ENCODE measurements around the gene TENM4.

TENM4 gene

GRCh38 chr11:79392161-79392560 lies 48.7 kb downstream of the TENM4 start:
- no peak for DNase-seq (ENCODE audit: low read depth in 1 of 2, low spot score in 1 of 2)

GRCh38 chr11:79390923-79391322 lies 49.9 kb downstream of the TENM4 start:
- no peak for DNase-seq (ENCODE audit: low read depth in 1 of 2, low spot score in 1 of 2)

GRCh38 chr11:79390477-79390876 lies 50.4 kb downstream of the TENM4 start:
- DNase-seq (ENCODE audit: low read depth in 1 of 2, low spot score in 1 of 2): no peak

GRCh38 chr11:79388201-79388600 lies 52.6 kb downstream of the TENM4 start:
- no peak for DNase-seq (ENCODE audit: low read depth in 1 of 2, low spot score in 1 of 2)

- no peak for DNase-seq (ENCODE audit: low read depth in 1 of 2, low spot score in 1 of 2)
Observed at GRCh38 chr11:79383874-79384273, 57.0 kb downstream of the TENM4 start.

- no peak for DNase-seq (ENCODE audit: low read depth in 1 of 2, low spot score in 1 of 2)
Observed at GRCh38 chr11:79382301-79383050, 58.4 kb downstream of the TENM4 start.

GRCh38 chr11:79381036-79381435 lies 59.8 kb downstream of the TENM4 start:
- no peak for DNase-seq (ENCODE audit: low read depth in 1 of 2, low spot score in 1 of 2)

- DNase-seq (ENCODE audit: low read depth in 1 of 2, low spot score in 1 of 2): no peak
Observed at GRCh38 chr11:79377406-79377805, 63.4 kb downstream of the TENM4 start.

- no peak for DNase-seq (ENCODE audit: low read depth in 1 of 2, low spot score in 1 of 2)
Observed at GRCh38 chr11:79375818-79376550, 64.8 kb downstream of the TENM4 start.

- DNase-seq (ENCODE audit: low read depth in 1 of 2, low spot score in 1 of 2): no peak
Observed at GRCh38 chr11:79374727-79375126, 66.1 kb downstream of the TENM4 start.

- DNase-seq (ENCODE audit: low read depth in 1 of 2, low spot score in 1 of 2): no peak
Observed at GRCh38 chr11:79371724-79372123, 69.1 kb downstream of the TENM4 start.

- no peak for DNase-seq (ENCODE audit: low read depth in 1 of 2, low spot score in 1 of 2)
Observed at GRCh38 chr11:79371152-79371551, 69.7 kb downstream of the TENM4 start.

- no peak for DNase-seq (ENCODE audit: low read depth in 1 of 2, low spot score in 1 of 2)
Observed at GRCh38 chr11:79369055-79369454, 71.8 kb downstream of the TENM4 start.

- no peak for DNase-seq (ENCODE audit: low read depth in 1 of 2, low spot score in 1 of 2)
Observed at GRCh38 chr11:79367844-79368243, 73.0 kb downstream of the TENM4 start.

- no peak for DNase-seq (ENCODE audit: low read depth in 1 of 2, low spot score in 1 of 2)
Observed at GRCh38 chr11:79366218-79366617, 74.6 kb downstream of the TENM4 start.

- no peak for DNase-seq (ENCODE audit: low read depth in 1 of 2, low spot score in 1 of 2)
Observed at GRCh38 chr11:79363861-79364378, 76.9 kb downstream of the TENM4 start.

- no peak for DNase-seq (ENCODE audit: low read depth in 1 of 2, low spot score in 1 of 2)
Observed at GRCh38 chr11:79363256-79363655, 77.6 kb downstream of the TENM4 start.

- DNase-seq (ENCODE audit: low read depth in 1 of 2, low spot score in 1 of 2): no peak
Observed at GRCh38 chr11:79362821-79363220, 78.0 kb downstream of the TENM4 start.

- DNase-seq (ENCODE audit: low read depth in 1 of 2, low spot score in 1 of 2): no peak
Observed at GRCh38 chr11:79362206-79362757, 78.5 kb downstream of the TENM4 start.

GRCh38 chr11:79358258-79358657 lies 82.6 kb downstream of the TENM4 start:
- no peak for DNase-seq (ENCODE audit: low read depth in 1 of 2, low spot score in 1 of 2)

GRCh38 chr11:79353706-79354105 lies 87.1 kb downstream of the TENM4 start:
- DNase-seq (ENCODE audit: low read depth in 1 of 2, low spot score in 1 of 2): no peak

GRCh38 chr11:79352349-79352703 lies 88.5 kb downstream of the TENM4 start:
- DNase-seq (ENCODE audit: low read depth in 1 of 2, low spot score in 1 of 2): no peak

Data from activated CD4-positive, alpha-beta T cell treated with anti-CD3 and anti-CD28 coated beads, Interleukin-2, amount 50 U/mL, for 24 hours (primary cell).